IMR-90 (cell line): Measurements from ENCODE around the gene EPB41L5. TPM values are rescaled to one million over a fixed set of nuclear protein-coding genes. Genes with fewer than 3 reads are reported as not detected.
A peak's percentile ranks its signal among the peaks of the same experiment; 100 is the strongest.

ENCODE experiments used
- ATAC-seq: fragments of 200-7000 bp; cut with Tn5 transposase; 2 replicates; pipeline ENCODE4 v1.9.1; 2020; ENCODE audit warnings: low read depth, mild to moderate bottlenecking, moderate library complexity
- BruUV-seq: library from RNA; stranded (reverse); fragments of 400-500 nt; replicated peaks from 2 replicates; lab custom pipeline; 2021; lab: Mats Ljungman, UMichigan
- CTCF ChIA-PET: fragments of 300-600 bp; formaldehyde crosslinking; extraction: SDS; loops from one replicate; lab custom pipeline; 2021; ENCODE audit warnings: antibody characterized with exemption; lab: Yijun Ruan, JAX
- POLR2A ChIA-PET: fragments of 300-600 bp; sonication (Branson Sonifier 250); formaldehyde crosslinking; loops from one replicate; lab custom pipeline; 2022; ENCODE audit warnings: antibody characterized with exemption; ENCODE audit not compliant: unreplicated experiment; lab: Charles Lee
- DNase-seq: peaks from one replicate; pipeline ENCODE4 v3.0.0; 2013
- H2AFZ ChIP-seq: replicated peaks from 2 replicates; pipeline ENCODE3; 2013; ENCODE audit warnings: low read length, mild to moderate bottlenecking; ENCODE audit not compliant: poor library complexity
- H2AK5ac ChIP-seq: 2 replicates; pipeline ENCODE4 v1.6.1; 2013; ENCODE audit warnings: low read depth, low read length, inconsistent platforms
- H2AK9ac ChIP-seq: replicated peaks from 2 replicates; pipeline ENCODE3; 2013; ENCODE audit warnings: mild to moderate bottlenecking, low read depth, low read length, moderate library complexity; ENCODE audit not compliant: poor library complexity
- H2BK120ac ChIP-seq: 2 replicates; pipeline ENCODE4 v1.6.1; 2013; ENCODE audit warnings: low read depth, low read length, inconsistent platforms
- H2BK15ac ChIP-seq: 3 replicates; pipeline ENCODE4 v1.6.1; 2013; ENCODE audit warnings: low read depth, low read length, inconsistent platforms
- H2BK20ac ChIP-seq: 2 replicates; pipeline ENCODE4 v1.6.1; 2013; ENCODE audit warnings: low read depth, mild to moderate bottlenecking, inconsistent platforms, low read length, moderate library complexity
- H2BK5ac ChIP-seq: 2 replicates; pipeline ENCODE4 v1.6.1; 2013; ENCODE audit warnings: mild to moderate bottlenecking, low read depth, low read length, inconsistent platforms; ENCODE audit not compliant: poor library complexity, severe bottlenecking
- H3K14ac ChIP-seq: replicated peaks from 2 replicates; pipeline ENCODE4 v1.6.1; 2013; ENCODE audit warnings: low read depth, low read length, inconsistent platforms
- H3K18ac ChIP-seq: 2 replicates; pipeline ENCODE4 v1.6.1; 2013; ENCODE audit warnings: low read depth, low read length, control low read depth
- H3K23ac ChIP-seq: 2 replicates; pipeline ENCODE4 v1.6.1; 2013; ENCODE audit warnings: low read depth, low read length, inconsistent platforms
- H3K27ac ChIP-seq: 2 replicates; pipeline ENCODE4 v1.5.1; 2013; ENCODE audit warnings: mild to moderate bottlenecking, control low read depth, low read length; ENCODE audit not compliant: insufficient read depth
- H3K27me3 ChIP-seq: 2 replicates; pipeline ENCODE4 v1.6.1; 2013; ENCODE audit warnings: low read length; ENCODE audit not compliant: control insufficient read depth, insufficient read depth
- H3K36me3 ChIP-seq: 2 replicates; pipeline ENCODE4 v1.6.1; 2013; ENCODE audit warnings: low read length, mixed read lengths; ENCODE audit not compliant: control insufficient read depth, insufficient read depth
- H3K4ac ChIP-seq: 2 replicates; pipeline ENCODE4 v1.6.1; 2013; ENCODE audit warnings: low read depth, low read length, inconsistent platforms
- H3K4me1 ChIP-seq: 2 replicates; pipeline ENCODE4 v1.6.1; 2013; ENCODE audit warnings: low read length, mixed read lengths; ENCODE audit not compliant: control insufficient read depth, insufficient read depth
- H3K4me2 ChIP-seq: 2 replicates; pipeline ENCODE4 v1.6.1; 2013; ENCODE audit warnings: low read depth, mild to moderate bottlenecking, control low read depth, low read length, moderate library complexity
- H3K4me3 ChIP-seq: 2 replicates; pipeline ENCODE4 v1.5.1; 2013; ENCODE audit warnings: low read depth, mild to moderate bottlenecking, control low read depth, low read length, moderate library complexity; ENCODE audit not compliant: insufficient read depth
- H3K56ac ChIP-seq: 2 replicates; pipeline ENCODE4 v1.6.1; 2013; ENCODE audit warnings: low read length, inconsistent platforms; ENCODE audit not compliant: insufficient read depth; ENCODE audit errors: extremely low read depth
- H3K79me1 ChIP-seq, 2 experiments: 2 replicates each; pipeline ENCODE4 v1.6.1; 2013; ENCODE audit warnings: low read length in 2 of 2, inconsistent platforms in 1 of 2, low read depth in 1 of 2
- H3K9ac ChIP-seq: 2 replicates; pipeline ENCODE4 v1.6.1; 2013; ENCODE audit warnings: low read depth, low read length, control low read depth
- H3K9me1 ChIP-seq: 2 replicates; pipeline ENCODE4 v1.6.1; 2013; ENCODE audit warnings: low read length, inconsistent platforms; ENCODE audit not compliant: insufficient read depth
- H3K9me3 ChIP-seq: 2 replicates; pipeline ENCODE4 v1.6.1; 2013; ENCODE audit warnings: low read length; ENCODE audit not compliant: control insufficient read depth, insufficient read depth
- H4K20me1 ChIP-seq: 2 replicates; pipeline ENCODE4 v1.6.1; 2013; ENCODE audit warnings: low read length, inconsistent platforms; ENCODE audit not compliant: insufficient read depth
- H4K5ac ChIP-seq: 2 replicates; pipeline ENCODE4 v1.6.1; 2013; ENCODE audit warnings: mild to moderate bottlenecking, low read depth, low read length, control low read depth
- H4K8ac ChIP-seq, 2 experiments: 2 replicates each; pipeline ENCODE4 v1.6.1; 2013; ENCODE audit warnings: low read depth in 2 of 2, low read length in 2 of 2, control low read depth in 1 of 2, inconsistent platforms in 1 of 2
- H4K91ac ChIP-seq: 2 replicates; pipeline ENCODE4 v1.6.1; 2013; ENCODE audit warnings: low read depth, low read length, inconsistent platforms; ENCODE audit not compliant: insufficient read depth
- MAZ ChIP-seq: IDR thresholded peaks from 2 replicates; pipeline ENCODE4 v1.6.1; 2012; ENCODE audit warnings: low read depth, mild to moderate bottlenecking, low read length, improper control_type of control experiment, moderate library complexity, borderline replicate concordance
- MXI1 ChIP-seq: IDR thresholded peaks from 2 replicates; pipeline ENCODE4 v1.6.1; 2012; ENCODE audit warnings: low read depth, mild to moderate bottlenecking, low read length, moderate library complexity, borderline replicate concordance
- NFE2L2 ChIP-seq: fragments of 150-350 bp; IDR thresholded peaks from 2 replicates; pipeline ENCODE4 v1.6.1; 2016; ENCODE audit warnings: low read depth, mild to moderate bottlenecking, low read length
- POLR2A ChIP-seq: IDR thresholded peaks from 2 replicates; pipeline ENCODE4 v1.6.1; 2012; ENCODE audit warnings: mild to moderate bottlenecking, low read depth, low read length
- WGBS, 2 experiments: methylation state at CpG; one replicate each; pipeline versions ENCODE4 v1.1.5 to v1.1.7; 2013; ENCODE audit warnings: missing lambda C conversion rate in 2 of 2; ENCODE audit not compliant: insufficient read length in 1 of 2; ENCODE audit errors: extremely low coverage in 2 of 2; 5-methylcytosine and 5-hydroxymethylcytosine counted together
- dilution Hi-C: fragments of 300-500 bp; cut with HindIII; formaldehyde crosslinking; loops from one replicate; pipeline ENCODE4 v1.14.3; 2018; ENCODE audit warnings: low sequenced_read_pairs; ENCODE audit not compliant: unreplicated experiment
- in situ Hi-C: fragments of 300-500 bp; cut with MboI; formaldehyde crosslinking; loops from 3 replicates; pipeline ENCODE4 v1.14.3; 2019; ENCODE audit warnings: low sequenced_read_pairs, inconsistent platforms, mixed read lengths
- intact Hi-C: fragments of 100-400 bp; cut with micrococcal nuclease; formaldehyde crosslinking; loops from 2 replicates; pipeline ENCODE4 v1.10.0; 2022
- polyA plus RNA-seq, 3 experiments: library from polyadenylated mRNA; depleted of rRNA; stranded (reverse); fragments of >200 nt; gene quantifications; 2 replicates each; pipeline ENCODE4 v1.2.3, GENCODE V29; 2012; ENCODE audit warnings: low replicate concordance in 1 of 3
- total RNA-seq: library from RNA; depleted of rRNA; stranded (reverse); fragments of >200 nt; gene quantifications from 2 replicates; pipeline ENCODE4 v1.2.3, GENCODE V29; 2012
- TF ChIP-seq, protein P1 (sequence below): conservative IDR thresholded peaks from 2 replicates; pipeline ENCODE4 v1.5.1; 2012; ENCODE audit warnings: mild to moderate bottlenecking, low read depth, low read length, improper control_type of control experiment

The EPB41L5 gene
- total and polyA plus RNA-seq, 2 of the 4 experiments (the other 2 are of a cell fraction), result 5.1 to 10.6 TPM

DNA sequence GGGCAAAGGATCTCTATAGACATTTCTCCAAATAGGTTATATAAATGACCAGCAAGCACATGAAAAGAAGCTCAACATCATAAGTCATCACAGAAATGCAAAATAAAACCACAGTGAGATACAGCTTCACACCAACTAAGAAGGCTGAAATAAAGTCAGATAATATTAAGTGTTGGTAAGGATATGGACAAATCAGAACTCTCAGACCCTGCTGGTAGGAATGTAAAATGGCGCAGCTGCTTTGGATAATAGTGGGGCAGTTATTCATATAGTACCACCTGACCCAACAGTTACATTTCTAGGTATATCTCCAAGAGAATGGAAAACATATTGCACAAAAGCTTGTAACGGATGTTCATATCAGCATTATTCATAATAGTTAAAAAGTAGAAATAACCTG is 14.0 kb downstream of the EPB41L5 start:
- DNase-seq (no peak), ATAC-seq (no peak)
- H3K56ac ChIP-seq, result no peak overlapping the region
- H2AK9ac ChIP-seq, result no peak overlapping the region
- H3K79me1 ChIP-seq, result peaks cover 8 to 11% of the 10 kb centered on the region in 2 experiments; a peak in 3 of 4 replicates
- no peaks in the 10 kb centered on the region for H3K9me1 ChIP-seq
- no peaks in the 10 kb centered on the region for H3K9me3 ChIP-seq
- WGBS, 2 experiments, result no CpG with 5 or more reads among the region's 2 CpGs
- H3K18ac ChIP-seq, result no peak overlapping the region
- TF ChIP-seq MAZ (no peak), POLR2A (no peak), NFE2L2 (no peak), MXI1 (no peak)
- TF ChIP-seq, protein P1, sequence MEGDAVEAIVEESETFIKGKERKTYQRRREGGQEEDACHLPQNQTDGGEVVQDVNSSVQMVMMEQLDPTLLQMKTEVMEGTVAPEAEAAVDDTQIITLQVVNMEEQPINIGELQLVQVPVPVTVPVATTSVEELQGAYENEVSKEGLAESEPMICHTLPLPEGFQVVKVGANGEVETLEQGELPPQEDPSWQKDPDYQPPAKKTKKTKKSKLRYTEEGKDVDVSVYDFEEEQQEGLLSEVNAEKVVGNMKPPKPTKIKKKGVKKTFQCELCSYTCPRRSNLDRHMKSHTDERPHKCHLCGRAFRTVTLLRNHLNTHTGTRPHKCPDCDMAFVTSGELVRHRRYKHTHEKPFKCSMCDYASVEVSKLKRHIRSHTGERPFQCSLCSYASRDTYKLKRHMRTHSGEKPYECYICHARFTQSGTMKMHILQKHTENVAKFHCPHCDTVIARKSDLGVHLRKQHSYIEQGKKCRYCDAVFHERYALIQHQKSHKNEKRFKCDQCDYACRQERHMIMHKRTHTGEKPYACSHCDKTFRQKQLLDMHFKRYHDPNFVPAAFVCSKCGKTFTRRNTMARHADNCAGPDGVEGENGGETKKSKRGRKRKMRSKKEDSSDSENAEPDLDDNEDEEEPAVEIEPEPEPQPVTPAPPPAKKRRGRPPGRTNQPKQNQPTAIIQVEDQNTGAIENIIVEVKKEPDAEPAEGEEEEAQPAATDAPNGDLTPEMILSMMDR, result 0 out of 2 replicates have a peak, but pooled peaks have one; percentile 5
- dilution Hi-C loops, result no loop called here
- H3K4me2 ChIP-seq, result no peak overlapping the region
- no peak overlapping the region for H3K27ac ChIP-seq
- no peaks in the 10 kb centered on the region for H3K27me3 ChIP-seq
- H3K4ac ChIP-seq, result no peak overlapping the region
- BruUV-seq, result no TSS peak
- H2BK120ac ChIP-seq, result no peak overlapping the region
- no peak overlapping the region for H2AFZ ChIP-seq
- H4K20me1 ChIP-seq, result no peaks in the 10 kb centered on the region
- intact Hi-C loops, result no loop called here
- H3K4me3 ChIP-seq, result no peak overlapping the region
- no peaks in the 10 kb centered on the region for H3K36me3 ChIP-seq
- no peak overlapping the region for H2BK15ac ChIP-seq
- H3K9ac ChIP-seq, result no peak overlapping the region
- no peak overlapping the region for H4K8ac ChIP-seq
- H4K5ac ChIP-seq, result no peak overlapping the region
- H3K14ac ChIP-seq, result no peak overlapping the region
- no peak overlapping the region for H2BK5ac ChIP-seq
- ChIA-PET CTCF (no interaction called here), POLR2A (no interaction called here)
- H3K23ac ChIP-seq, result no peak overlapping the region
- no peak overlapping the region for H4K91ac ChIP-seq
- H3K4me1 ChIP-seq, result no peaks in the 10 kb centered on the region
- in situ Hi-C loops, result no loop called here
- no peak overlapping the region for H2BK20ac ChIP-seq
- H2AK5ac ChIP-seq, result no peak overlapping the region
